GM19438 (cell line): ENCODE measurements around the gene C1GALT1C1L.
A peak's percentile ranks its signal among the peaks of the same experiment; 100 is the strongest.
"Not testable (repeated sequence)": the region's sequence is repeated elsewhere in the genome, so short reads cannot be mapped to it uniquely, and the experiment has no call there.

Experiments
- ATAC-seq: cut with Tn5 transposase; IDR thresholded peaks from one replicate; pipeline ENCODE4 v1.9.1; 2021; ENCODE audit warnings: low read depth; ENCODE audit not compliant: unreplicated experiment

Gene C1GALT1C1L

GRCh38 chr2:43676322-43677050 is at the start of gene C1GALT1C1L:
Gene C1GALT1C1L (minus strand): TSS chr2:43676429. CDS start chr2:43676322, 107 bp downstream.
- no peak for ATAC-seq

GRCh38 chr2:43725711-43726246 is 49.5 kb upstream of the C1GALT1C1L start:
- no peak for ATAC-seq

- ATAC-seq = no peak
These were observed 48.7 kb upstream of the C1GALT1C1L start for GRCh38 chr2:43724728-43725526.

- ATAC-seq = peak; percentile 56
These were observed 42.4 kb upstream of the C1GALT1C1L start for GRCh38 chr2:43718530-43719124.

- ATAC-seq = no peak
These were observed 41.1 kb upstream of the C1GALT1C1L start for GRCh38 chr2:43717322-43717721.

GRCh38 chr2:43715300-43716098 is 39.3 kb upstream of the C1GALT1C1L start:
- ATAC-seq = no peak

GRCh38 chr2:43714164-43714563 is 37.9 kb upstream of the C1GALT1C1L start:
- ATAC-seq = no peak

GRCh38 chr2:43710866-43711265 is 34.6 kb upstream of the C1GALT1C1L start:
- ATAC-seq = no peak

- ATAC-seq = no peak
These were observed 32.7 kb upstream of the C1GALT1C1L start for GRCh38 chr2:43708891-43709290.

- no peak for ATAC-seq
These were observed 31.9 kb upstream of the C1GALT1C1L start for GRCh38 chr2:43708178-43708577.

GRCh38 chr2:43707255-43708015 is 31.2 kb upstream of the C1GALT1C1L start:
- ATAC-seq = no peak

GRCh38 chr2:43701111-43701510 is 24.9 kb upstream of the C1GALT1C1L start:
- no peak for ATAC-seq

- no peak for ATAC-seq
These were observed 23.5 kb upstream of the C1GALT1C1L start for GRCh38 chr2:43699761-43700160.

- not testable (repeated sequence) for ATAC-seq
These were observed 21.9 kb upstream of the C1GALT1C1L start for GRCh38 chr2:43698140-43698539.

GRCh38 chr2:43692428-43692994 is 16.3 kb upstream of the C1GALT1C1L start:
- ATAC-seq = no peak

GRCh38 chr2:43689999-43690398 is 13.8 kb upstream of the C1GALT1C1L start:
- ATAC-seq = no peak

GRCh38 chr2:43685357-43685756 is 9.1 kb upstream of the C1GALT1C1L start:
- no peak for ATAC-seq

GRCh38 chr2:43677783-43678182 is 1.6 kb upstream of the C1GALT1C1L start:
- not testable (repeated sequence) for ATAC-seq

GRCh38 chr2:43675646-43676321 is 445 bp downstream of the C1GALT1C1L start:
- ATAC-seq = no peak
